NT2/D1 (cell line): ENCODE results near the gene RCAN2.

Experiments used
- YY1 ChIP-seq: IDR thresholded peaks from 2 replicates; pipeline ENCODE4 v1.6.1; 2011; ENCODE audit not compliant: insufficient read length, insufficient read depth
- ZNF274 ChIP-seq: IDR thresholded peaks from 2 replicates; pipeline ENCODE4 v1.6.1; 2011; ENCODE audit warnings: mild to moderate bottlenecking, low read depth, low read length

DNA sequence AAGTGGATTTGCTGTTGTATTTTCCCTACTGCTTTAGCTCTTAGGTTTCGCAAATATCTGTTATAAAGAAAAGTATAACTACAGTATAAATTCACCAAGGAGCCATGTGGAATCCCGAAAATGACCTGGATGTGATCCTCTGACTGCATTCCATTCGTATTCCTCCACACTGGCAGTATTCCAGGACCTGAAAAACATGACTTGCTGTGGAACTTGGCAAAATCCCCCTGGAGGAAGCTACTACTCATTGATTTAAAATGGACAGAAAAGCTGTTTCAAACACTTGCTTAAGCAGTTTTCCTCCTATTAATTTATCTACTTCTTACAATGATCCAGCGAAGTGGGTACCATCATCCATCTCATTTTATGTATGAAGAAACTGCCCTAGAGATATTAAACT lies 307.1 kb downstream of the RCAN2 start:
- no peak for TF ChIP-seq ZNF274
- no peak for TF ChIP-seq YY1
